AML-193 (cell line): ENCODE results near the gene AHRR.
"Not testable (repeated sequence)": the region's sequence is repeated elsewhere in the genome, so short reads cannot be mapped to it uniquely, and the experiment has no call there.

Experiments used
- DNase-seq, 2 experiments: peaks; one replicate each; lab custom pipeline; 2025; lab: John Stamatoyannopoulos, UW

The AHRR gene

GRCh38 chr5:305459-305858, 16.1 kb upstream of the AHRR start:
- no peak for DNase-seq

DNA sequence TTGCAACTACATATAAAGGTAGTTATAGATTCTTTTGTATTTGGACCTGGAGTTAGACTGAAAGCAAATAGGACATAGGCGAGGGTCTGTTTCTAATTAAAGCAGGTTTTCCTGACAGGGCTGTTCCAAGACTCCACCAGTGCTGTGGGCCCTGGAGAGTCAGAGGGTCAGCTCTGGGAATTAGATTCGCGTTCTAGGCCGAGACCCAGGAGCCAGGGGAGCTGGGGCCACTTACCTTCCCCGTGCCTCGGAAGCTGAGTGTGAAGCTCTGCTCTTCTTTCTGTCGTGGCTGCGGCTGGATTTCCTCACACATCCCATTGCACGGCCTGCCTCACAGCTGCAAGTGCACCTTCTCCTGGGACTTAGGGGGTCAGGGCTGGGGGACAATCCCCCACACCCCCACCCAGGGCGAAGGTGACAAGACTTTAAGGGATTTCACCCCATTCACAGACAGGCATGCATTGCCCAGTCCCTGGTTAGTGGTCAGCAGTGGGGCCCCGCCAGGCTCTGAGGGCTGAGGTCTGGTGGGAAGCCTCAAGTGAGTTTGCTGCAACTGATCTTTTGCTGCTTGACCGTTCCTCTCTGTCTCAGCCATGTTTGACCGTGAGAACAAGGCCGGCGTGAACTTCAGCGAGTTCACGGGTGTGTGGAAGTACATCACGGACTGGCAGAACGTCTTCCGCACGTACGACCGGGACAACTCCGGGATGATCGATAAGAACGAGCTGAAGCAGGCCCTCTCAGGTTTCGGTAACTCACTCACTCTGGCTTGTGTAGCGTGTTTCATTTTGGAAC, 15.3 kb upstream of the AHRR start:
- DNase-seq: no peak

GRCh38 chr5:307306-307705, 14.2 kb upstream of the AHRR start:
- no peak for DNase-seq

DNA sequence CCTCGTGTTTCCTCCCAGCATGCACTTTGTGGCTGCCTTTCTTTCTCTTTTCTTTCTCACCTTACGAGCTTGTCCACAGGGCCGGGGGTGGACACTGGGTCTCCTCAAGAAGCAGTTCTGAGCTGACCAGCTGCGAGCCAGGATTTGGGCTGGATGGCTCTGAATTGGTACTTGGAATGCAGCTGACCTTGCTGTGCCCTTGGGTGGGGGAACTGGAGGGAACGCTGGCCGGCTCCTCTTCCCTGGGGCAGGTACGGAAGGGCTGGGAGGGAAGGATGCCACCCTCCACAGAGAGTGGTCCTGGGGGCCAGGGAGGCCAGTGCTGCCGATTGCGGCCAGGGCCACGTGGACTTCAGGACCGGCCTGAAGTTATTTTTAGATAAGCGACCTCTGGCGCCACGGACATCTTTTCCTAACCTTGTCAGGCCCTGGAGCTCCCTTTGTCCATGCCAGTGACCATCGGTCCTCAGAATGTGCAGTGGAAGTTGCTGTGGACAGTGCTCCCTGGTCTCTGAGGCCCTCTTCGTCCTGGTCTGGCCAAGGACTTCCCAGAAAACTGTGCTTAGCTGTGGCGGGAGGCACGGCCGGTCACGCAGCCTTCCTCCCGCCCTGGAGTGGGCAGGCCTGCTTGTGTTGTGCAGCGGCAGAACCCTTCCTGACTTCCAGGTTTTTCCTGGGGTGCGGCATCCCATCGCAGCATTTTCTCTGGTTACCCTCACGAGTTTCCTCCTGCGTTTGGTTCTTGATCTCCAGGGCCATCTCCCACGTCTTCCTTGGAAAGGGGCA, 13.5 kb upstream of the AHRR start:
- DNase-seq: no peak

DNA sequence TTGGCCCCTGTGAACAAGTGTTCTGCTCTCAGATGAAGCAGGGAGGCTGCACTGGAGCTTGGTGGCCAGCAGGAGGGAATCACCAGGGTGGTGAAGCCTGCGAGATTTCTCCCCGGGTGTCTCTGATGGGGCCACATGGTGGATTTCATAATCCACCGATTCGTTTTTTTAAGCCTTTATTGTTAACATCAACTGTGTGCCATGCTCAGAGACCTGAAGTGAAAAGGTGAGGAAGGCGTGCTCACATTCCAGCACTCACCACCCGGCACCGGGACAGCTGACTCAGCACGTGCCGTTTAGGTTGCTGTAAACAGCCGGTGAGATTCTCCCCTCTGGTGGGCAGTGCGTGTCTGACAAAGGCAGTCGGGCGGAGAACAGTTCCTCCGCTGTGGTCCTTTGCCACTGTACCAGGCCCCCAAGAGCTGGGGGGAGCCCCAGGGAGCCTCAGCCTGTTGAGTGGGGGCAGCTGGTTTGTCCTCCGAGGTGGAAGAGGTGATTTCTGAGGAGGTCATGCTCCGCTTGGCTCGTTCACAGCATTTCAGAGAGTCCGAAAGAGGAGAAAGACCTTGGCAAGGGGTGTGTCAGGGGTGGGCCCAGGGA, 12.7 kb upstream of the AHRR start:
- DNase-seq: no peak

- not testable (repeated sequence) for DNase-seq
These were observed 11.7 kb upstream of the AHRR start for GRCh38 chr5:309831-310230.

- DNase-seq: no peak
These were observed 11.0 kb upstream of the AHRR start for GRCh38 chr5:310516-310915.

DNA sequence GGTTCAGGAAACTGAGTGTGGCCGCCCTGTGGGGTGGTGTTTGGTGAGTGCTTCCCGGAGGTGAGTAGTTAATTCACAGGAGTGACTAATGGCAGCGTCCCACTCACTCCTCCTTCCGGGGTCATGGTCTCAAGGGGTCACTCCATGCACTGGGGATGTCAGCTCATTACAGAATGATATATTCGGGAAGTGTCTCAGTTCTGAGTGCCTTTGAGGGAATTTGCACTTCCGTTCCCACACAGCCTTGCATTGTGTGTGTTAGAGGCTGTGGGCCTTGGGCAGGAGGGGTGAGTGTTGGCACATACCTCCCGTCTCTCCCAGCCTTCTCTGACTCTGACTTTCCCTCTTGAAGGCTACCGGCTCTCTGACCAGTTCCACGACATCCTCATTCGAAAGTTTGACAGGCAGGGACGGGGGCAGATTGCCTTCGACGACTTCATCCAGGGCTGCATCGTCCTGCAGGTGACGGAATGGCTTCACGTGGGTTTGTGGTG, 10.5 kb upstream of the AHRR start:
- DNase-seq: no peak

DNA sequence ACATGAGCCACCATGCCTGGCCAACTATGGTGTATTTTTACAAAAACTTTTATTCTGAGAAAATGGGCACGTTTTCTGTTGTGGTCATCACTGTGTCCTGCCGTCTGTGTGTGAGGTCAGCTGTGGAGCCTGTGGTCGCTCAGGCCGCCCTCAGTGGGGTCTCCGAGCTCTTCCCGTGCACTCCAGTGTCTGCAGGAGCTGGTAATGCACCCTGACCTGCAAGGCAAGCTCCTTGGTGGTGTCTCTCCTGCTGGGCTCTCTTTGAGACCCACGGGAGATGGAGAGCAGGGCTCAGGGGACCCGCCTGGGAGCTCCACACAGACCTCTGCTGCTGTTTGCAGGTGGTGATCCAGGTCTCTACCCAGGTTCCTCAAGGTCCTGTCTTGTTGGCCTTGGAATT, 9.6 kb upstream of the AHRR start:
- no peak for DNase-seq

DNA sequence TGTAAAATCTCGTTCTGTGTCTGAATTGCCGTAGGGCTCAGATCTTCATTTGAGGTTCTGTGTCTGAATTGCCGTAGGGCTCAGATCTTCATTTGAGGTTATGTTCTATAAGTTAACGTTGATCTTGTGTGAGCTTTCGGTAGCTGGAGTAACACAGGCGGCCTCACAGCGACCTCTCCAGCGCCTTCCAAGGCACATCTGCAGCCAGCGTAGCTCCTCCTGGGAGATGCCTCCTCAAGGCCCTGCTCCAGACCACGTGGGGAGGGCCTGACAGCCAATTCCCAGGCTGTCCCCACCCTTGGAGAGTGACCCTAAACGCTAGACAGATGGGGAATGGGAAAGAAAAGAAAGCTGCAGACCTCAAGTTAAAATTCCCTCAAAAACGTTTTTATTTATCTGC, 8.7 kb upstream of the AHRR start:
- no peak for DNase-seq

- no peak for DNase-seq
These were observed 8.2 kb upstream of the AHRR start for GRCh38 chr5:313265-313664.

DNA sequence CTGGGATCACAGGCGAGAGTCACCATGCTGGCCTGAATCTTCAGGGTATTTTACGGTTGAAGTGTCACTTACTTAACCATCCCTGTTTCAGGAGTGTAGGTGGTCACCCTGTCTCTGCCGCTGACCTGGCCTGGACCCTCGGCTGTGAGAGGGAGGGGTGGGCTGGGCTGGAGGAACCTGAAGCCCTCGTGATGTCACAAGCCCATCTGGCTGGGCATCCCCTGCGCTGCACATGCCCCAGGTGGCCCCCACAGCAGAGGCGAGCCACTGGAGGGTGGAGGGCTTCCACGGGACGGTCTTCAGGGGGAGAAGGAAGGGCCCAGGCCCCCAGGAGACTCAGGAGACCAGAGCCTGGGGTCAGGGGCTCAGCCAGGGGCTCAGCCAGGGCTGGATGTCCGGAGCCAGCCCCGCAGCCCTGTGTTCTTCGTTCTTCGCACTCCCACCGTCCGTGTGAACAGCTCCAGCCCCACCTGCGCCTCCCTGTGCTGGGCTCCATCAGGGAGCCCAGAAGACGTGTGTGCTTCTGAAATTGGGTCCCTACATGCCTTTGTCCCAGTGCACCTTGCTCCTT, 7.6 kb upstream of the AHRR start:
- no peak for DNase-seq

- no peak for DNase-seq
These were observed 6.6 kb upstream of the AHRR start for GRCh38 chr5:314676-315487.

- DNase-seq: no peak
These were observed 5.9 kb upstream of the AHRR start for GRCh38 chr5:315488-316209.

GRCh38 chr5:316210-317085, 5.1 kb upstream of the AHRR start:
- DNase-seq: no peak

DNA sequence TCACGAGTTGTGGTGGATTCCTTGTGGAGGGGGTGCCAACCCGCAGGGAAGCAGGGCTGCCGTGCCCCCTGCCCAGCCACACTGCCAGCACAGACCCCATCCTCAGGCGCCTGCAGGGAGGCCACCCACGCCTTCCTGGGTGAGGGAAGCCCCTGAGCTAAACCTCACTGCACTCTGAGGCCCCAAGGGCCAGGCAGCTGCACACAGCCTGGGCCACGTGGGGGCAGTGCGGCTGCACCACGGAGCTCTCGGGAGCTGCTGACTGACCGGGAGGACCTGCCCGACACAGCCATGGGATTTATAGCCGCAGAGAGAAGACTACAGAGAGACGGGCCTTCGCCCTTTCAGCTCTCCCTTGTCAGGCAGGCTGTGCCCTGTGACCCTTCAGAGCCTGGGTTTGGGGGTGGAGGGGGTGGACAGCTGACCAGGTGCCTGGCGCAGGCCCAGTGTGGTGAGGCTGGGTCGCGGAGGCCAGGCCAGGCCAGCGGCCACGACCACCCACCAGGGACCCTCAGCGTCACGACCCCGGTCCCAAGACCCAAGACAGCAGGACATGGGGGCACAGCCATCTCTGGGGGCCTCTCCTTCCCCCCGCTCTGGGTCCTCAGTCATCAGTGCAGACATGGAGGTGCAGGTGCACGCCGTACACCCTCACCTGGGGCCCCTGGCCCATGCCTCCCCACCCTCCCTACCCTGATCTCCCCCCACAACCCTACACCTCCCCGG, 4.3 kb upstream of the AHRR start:
- DNase-seq: peak; percentile 44 to 61

- DNase-seq: no peak
These were observed 3.1 kb upstream of the AHRR start for GRCh38 chr5:318341-318897.

DNA sequence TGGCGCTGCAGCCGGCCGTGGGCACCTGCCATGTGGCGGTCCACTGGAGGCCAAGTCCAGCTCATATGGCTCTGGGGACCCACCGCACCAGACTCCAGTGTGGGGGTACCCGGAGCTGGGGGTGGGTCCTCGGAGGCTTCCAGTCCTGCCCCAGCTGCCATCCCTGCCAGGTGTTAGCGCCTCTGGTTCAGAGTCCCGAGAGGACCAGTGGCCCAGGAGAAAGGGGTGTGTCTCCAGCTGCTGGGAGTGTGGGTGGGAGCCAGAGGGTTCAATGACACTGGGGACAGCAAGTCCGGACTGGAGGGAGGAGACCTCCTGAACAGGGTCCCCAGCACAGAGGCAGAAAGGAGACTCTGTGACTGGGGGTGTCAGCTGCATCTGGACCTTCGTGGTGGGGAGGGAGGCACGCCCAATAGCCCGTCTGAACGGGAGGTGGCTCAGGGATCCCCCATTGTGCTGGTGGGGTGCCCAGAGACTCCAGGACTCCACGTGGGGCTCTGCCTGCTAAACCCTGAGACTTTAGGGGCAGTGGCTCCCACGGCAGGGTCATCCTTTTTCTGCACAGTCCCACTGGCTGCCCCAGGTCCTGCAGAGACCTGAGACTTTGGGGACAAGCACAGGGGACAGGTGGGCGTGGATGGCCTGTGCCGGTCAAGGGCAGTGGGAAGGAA, 2.4 kb upstream of the AHRR start:
- DNase-seq: no peak
